ENCODE results near the gene LIPI.

LIPI gene

GRCh38 chr21:14072761-14073535 lies 137.8 kb downstream of the LIPI start:
- TF ChIP-seq EZH2 (IDR thresholded peaks at IDR 0.05; ENCODE audit: borderline replicate concordance, low read depth, low read length, severe bottlenecking) = no peak
- peak; percentile 10 for TF ChIP-seq CTCF (IDR thresholded peaks at IDR 0.05; ENCODE audit: borderline replicate concordance, extremely low read depth, low read length, poor library complexity, severe bottlenecking)
- no peak overlapping the region for H3K4me2 ChIP-seq (ENCODE audit: insufficient read depth, low read length)
- no peaks in the 10 kb centered on the region for H3K27me3 ChIP-seq (ENCODE audit: insufficient read depth, low read length, poor library complexity)
- H3K4me3 ChIP-seq (ENCODE audit: low read depth in 1 of 2, low read length in 2 of 2) = no peak overlapping the region
- no peaks in the 10 kb centered on the region for H3K9me3 ChIP-seq (ENCODE audit: insufficient read depth, low read length, severe bottlenecking)
- H3K36me3 ChIP-seq (ENCODE audit: insufficient read depth, low read length) = peaks cover 27% of the 10 kb centered on the region
- no peaks in the 10 kb centered on the region for H3K79me2 ChIP-seq (ENCODE audit: insufficient read depth, low read length)
- no peaks in the 10 kb centered on the region for H3K4me1 ChIP-seq (ENCODE audit: insufficient read depth, low read length)
- DNase-seq = no peak
- no peaks in the 10 kb centered on the region for H4K20me1 ChIP-seq (ENCODE audit: insufficient read depth, low read length)
- H2AFZ ChIP-seq (ENCODE audit: low read depth, low read length) = no peak overlapping the region
- H3K9ac ChIP-seq (ENCODE audit: low read depth, low read length) = no peak overlapping the region
- no peak for ATAC-seq (ENCODE audit: insufficient read depth, low read depth)
- no peak overlapping the region for H3K27ac ChIP-seq (ENCODE audit: low read length)

GRCh38 chr21:14071902-14072734 lies 138.6 kb downstream of the LIPI start:
- H3K9me3 ChIP-seq (ENCODE audit: insufficient read depth, low read length, severe bottlenecking) = no peaks in the 10 kb centered on the region
- no peaks in the 10 kb centered on the region for H3K79me2 ChIP-seq (ENCODE audit: insufficient read depth, low read length)
- H3K4me1 ChIP-seq (ENCODE audit: insufficient read depth, low read length) = no peaks in the 10 kb centered on the region

GRCh38 chr21:14070968-14071367 lies 139.8 kb downstream of the LIPI start:
- Histone ChIP-seq H2AFZ (ENCODE audit: low read depth, low read length) (no peak overlapping the region), H3K4me3 (ENCODE audit: low read depth in 1 of 2, low read length in 2 of 2) (no peak overlapping the region), H3K79me2 (ENCODE audit: insufficient read depth, low read length) (0 out of 2 replicates have a peak, but pooled peaks cover 3% of the 10 kb centered on the region), H3K4me1 (ENCODE audit: insufficient read depth, low read length) (no peaks in the 10 kb centered on the region), H3K36me3 (ENCODE audit: insufficient read depth, low read length) (peaks cover 27% of the 10 kb centered on the region), H3K4me2 (ENCODE audit: insufficient read depth, low read length) (no peak overlapping the region), H4K20me1 (ENCODE audit: insufficient read depth, low read length) (no peaks in the 10 kb centered on the region), H3K27ac (ENCODE audit: low read length) (no peak overlapping the region), H3K9me3 (ENCODE audit: insufficient read depth, low read length, severe bottlenecking) (no peaks in the 10 kb centered on the region), H3K9ac (ENCODE audit: low read depth, low read length) (no peak overlapping the region), H3K27me3 (ENCODE audit: insufficient read depth, low read length, poor library complexity) (no peaks in the 10 kb centered on the region)
- DNase-seq (no peak), ATAC-seq (ENCODE audit: insufficient read depth, low read depth) (no peak)
- TF ChIP-seq EZH2 (IDR thresholded peaks at IDR 0.05; ENCODE audit: borderline replicate concordance, low read depth, low read length, severe bottlenecking) (no peak), CTCF (IDR thresholded peaks at IDR 0.05; ENCODE audit: borderline replicate concordance, extremely low read depth, low read length, poor library complexity, severe bottlenecking) (no peak)

More at GRCh38 chr21:14071902-14072734, 138.6 kb downstream of the LIPI start:
- Histone ChIP-seq H3K27ac (ENCODE audit: low read length) (no peak overlapping the region), H4K20me1 (ENCODE audit: insufficient read depth, low read length) (no peaks in the 10 kb centered on the region), H3K4me2 (ENCODE audit: insufficient read depth, low read length) (no peak overlapping the region), H3K4me3 (ENCODE audit: low read depth in 1 of 2, low read length in 2 of 2) (no peak overlapping the region), H2AFZ (ENCODE audit: low read depth, low read length) (no peak overlapping the region), H3K36me3 (ENCODE audit: insufficient read depth, low read length) (peaks cover 27% of the 10 kb centered on the region), H3K9ac (ENCODE audit: low read depth, low read length) (no peak overlapping the region), H3K27me3 (ENCODE audit: insufficient read depth, low read length, poor library complexity) (no peaks in the 10 kb centered on the region)
- ATAC-seq (ENCODE audit: insufficient read depth, low read depth) = no peak
- TF ChIP-seq EZH2 (IDR thresholded peaks at IDR 0.05; ENCODE audit: borderline replicate concordance, low read depth, low read length, severe bottlenecking) (no peak), CTCF (IDR thresholded peaks at IDR 0.05; ENCODE audit: borderline replicate concordance, extremely low read depth, low read length, poor library complexity, severe bottlenecking) (no peak)
- no peak for DNase-seq

Data from DND-41 (cell line).